ENCODE data around the gene ARHGAP32.

DNA sequence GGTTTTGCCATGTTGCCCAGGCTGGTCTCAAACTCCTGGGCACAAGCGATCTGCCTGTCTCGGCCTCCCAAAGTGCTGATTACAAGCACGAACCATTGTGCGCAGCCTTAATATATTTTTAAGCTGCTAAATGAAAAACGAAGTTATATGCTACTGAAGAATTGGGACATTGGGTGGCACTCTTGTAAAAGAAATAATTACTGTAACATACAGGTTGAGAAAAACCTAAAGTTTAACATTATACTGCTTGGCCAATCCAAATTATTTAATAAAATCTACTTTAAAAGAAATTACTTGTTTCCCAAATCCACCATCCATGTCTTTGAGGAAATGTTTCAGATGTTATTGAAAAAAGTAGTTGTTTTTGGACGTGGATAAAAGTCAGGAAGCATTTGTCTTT is 37.9 kb upstream of the ARHGAP32 start:
- TF ChIP-seq TCF4 (CRISPR knock-in tag; IDR thresholded peaks at IDR 0.05; ENCODE audit: borderline replicate concordance) (no peak), TSHZ2 (CRISPR knock-in tag; IDR thresholded peaks at IDR 0.05) (no peak), PATZ1 (CRISPR knock-in tag; IDR thresholded peaks at IDR 0.05; ENCODE audit: borderline replicate concordance) (no peak), ZFP30 (CRISPR knock-in tag; IDR thresholded peaks at IDR 0.05) (no peak), PPARA (CRISPR knock-in tag; IDR thresholded peaks at IDR 0.05; ENCODE audit: borderline replicate concordance) (no peak), ISL1 (CRISPR knock-in tag; IDR thresholded peaks at IDR 0.05) (no peak), ARNTL (CRISPR knock-in tag; IDR thresholded peaks at IDR 0.05; ENCODE audit: borderline replicate concordance, low read depth) (no peak), TOX (CRISPR knock-in tag; IDR thresholded peaks at IDR 0.05; ENCODE audit: borderline replicate concordance) (no peak), SNAI2 (CRISPR knock-in tag; IDR thresholded peaks at IDR 0.05) (no peak), ZC3H10 (CRISPR knock-in tag; IDR thresholded peaks at IDR 0.05) (no peak), GLIS3 (CRISPR knock-in tag; IDR thresholded peaks at IDR 0.05) (no peak), ZNF70 (CRISPR knock-in tag; IDR thresholded peaks at IDR 0.05) (no peak)
- TF ChIP-seq, protein P1, sequence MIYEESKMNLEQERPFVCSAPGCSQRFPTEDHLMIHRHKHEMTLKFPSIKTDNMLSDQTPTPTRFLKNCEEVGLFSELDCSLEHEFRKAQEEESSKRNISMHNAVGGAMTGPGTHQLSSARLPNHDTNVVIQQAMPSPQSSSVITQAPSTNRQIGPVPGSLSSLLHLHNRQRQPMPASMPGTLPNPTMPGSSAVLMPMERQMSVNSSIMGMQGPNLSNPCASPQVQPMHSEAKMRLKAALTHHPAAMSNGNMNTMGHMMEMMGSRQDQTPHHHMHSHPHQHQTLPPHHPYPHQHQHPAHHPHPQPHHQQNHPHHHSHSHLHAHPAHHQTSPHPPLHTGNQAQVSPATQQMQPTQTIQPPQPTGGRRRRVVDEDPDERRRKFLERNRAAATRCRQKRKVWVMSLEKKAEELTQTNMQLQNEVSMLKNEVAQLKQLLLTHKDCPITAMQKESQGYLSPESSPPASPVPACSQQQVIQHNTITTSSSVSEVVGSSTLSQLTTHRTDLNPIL (CRISPR knock-in tag; IDR thresholded peaks at IDR 0.05; ENCODE audit: low read depth), result no peak
- TF ChIP-seq, protein P2, sequence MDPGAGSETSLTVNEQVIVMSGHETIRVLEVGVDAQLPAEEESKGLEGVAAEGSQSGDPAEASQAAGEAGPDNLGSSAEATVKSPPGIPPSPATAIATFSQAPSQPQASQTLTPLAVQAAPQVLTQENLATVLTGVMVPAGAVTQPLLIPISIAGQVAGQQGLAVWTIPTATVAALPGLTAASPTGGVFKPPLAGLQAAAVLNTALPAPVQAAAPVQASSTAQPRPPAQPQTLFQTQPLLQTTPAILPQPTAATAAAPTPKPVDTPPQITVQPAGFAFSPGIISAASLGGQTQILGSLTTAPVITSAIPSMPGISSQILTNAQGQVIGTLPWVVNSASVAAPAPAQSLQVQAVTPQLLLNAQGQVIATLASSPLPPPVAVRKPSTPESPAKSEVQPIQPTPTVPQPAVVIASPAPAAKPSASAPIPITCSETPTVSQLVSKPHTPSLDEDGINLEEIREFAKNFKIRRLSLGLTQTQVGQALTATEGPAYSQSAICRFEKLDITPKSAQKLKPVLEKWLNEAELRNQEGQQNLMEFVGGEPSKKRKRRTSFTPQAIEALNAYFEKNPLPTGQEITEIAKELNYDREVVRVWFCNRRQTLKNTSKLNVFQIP (CRISPR knock-in tag; IDR thresholded peaks at IDR 0.05; ENCODE audit: borderline replicate concordance, low read depth), result no peak
